Kidney epithelial cell (primary cell): Measurements from ENCODE around the gene SSBP4. TPM values are rescaled to one million over a fixed set of nuclear protein-coding genes. Genes with fewer than 3 reads are reported as not detected.

Source experiments
- DNase-seq: peaks from one replicate; pipeline ENCODE4 v3.0.0-alpha.2; 2010; ENCODE audit warnings: low read depth
- H3K27me3 ChIP-seq: 2 replicates; pipeline ENCODE4 v1.6.0; 2011; ENCODE audit warnings: low read length; ENCODE audit not compliant: control insufficient read depth, insufficient read depth
- H3K36me3 ChIP-seq: 2 replicates; pipeline ENCODE4 v1.5.1; 2011; ENCODE audit warnings: low read length; ENCODE audit not compliant: control insufficient read depth, insufficient read depth
- H3K4me3 ChIP-seq: 2 replicates; pipeline ENCODE4 v1.5.1; 2011; ENCODE audit warnings: low read depth, mild to moderate bottlenecking, control low read depth, low read length
- total RNA-seq: library from RNA; depleted of rRNA; stranded (reverse); fragments of >200 nt; gene quantifications from 2 replicates; pipeline ENCODE4 v1.2.3, GENCODE V29; 2015
- TF ChIP-seq, protein P1 (sequence below): IDR thresholded peaks from 2 replicates; pipeline ENCODE4 v1.5.1; 2011; ENCODE audit warnings: mild to moderate bottlenecking, moderate library complexity, low read length, control low read depth, inconsistent platforms; ENCODE audit not compliant: insufficient read depth, poor library complexity, severe bottlenecking

Gene SSBP4
- total RNA-seq, 1 donor from 2014 or later = 92.6 TPM

DNA sequence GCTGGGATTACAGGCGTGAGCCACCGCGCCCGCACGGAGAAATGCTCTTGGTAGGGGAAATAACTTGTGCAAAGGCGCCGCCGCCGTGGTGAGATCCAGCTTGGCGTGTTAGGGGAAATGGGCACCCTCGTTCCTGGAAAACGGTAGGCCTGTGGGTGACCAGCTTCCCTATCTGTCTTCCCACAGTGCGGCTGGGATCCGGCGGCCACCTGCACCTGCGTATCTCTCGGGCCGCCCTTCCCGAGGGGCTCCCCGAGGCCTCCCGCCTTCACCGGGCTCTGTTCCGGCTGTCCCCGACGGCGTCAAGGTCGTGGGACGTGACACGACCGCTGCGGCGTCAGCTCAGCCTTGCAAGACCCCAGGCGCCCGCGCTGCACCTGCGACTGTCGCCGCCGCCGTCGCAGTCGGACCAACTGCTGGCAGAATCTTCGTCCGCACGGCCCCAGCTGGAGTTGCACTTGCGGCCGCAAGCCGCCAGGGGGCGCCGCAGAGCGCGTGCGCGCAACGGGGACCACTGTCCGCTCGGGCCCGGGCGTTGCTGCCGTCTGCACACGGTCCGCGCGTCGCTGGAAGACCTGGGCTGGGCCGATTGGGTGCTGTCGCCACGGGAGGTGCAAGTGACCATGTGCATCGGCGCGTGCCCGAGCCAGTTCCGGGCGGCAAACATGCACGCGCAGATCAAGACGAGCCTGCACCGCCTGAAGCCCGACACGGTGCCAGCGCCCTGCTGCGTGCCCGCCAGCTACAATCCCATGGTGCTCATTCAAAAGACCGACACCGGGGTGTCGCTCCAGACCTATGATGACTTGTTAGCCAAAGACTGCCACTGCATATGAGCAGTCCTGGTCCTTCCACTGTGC, 30.9 kb upstream of the SSBP4 start:
- TF ChIP-seq, protein P1, sequence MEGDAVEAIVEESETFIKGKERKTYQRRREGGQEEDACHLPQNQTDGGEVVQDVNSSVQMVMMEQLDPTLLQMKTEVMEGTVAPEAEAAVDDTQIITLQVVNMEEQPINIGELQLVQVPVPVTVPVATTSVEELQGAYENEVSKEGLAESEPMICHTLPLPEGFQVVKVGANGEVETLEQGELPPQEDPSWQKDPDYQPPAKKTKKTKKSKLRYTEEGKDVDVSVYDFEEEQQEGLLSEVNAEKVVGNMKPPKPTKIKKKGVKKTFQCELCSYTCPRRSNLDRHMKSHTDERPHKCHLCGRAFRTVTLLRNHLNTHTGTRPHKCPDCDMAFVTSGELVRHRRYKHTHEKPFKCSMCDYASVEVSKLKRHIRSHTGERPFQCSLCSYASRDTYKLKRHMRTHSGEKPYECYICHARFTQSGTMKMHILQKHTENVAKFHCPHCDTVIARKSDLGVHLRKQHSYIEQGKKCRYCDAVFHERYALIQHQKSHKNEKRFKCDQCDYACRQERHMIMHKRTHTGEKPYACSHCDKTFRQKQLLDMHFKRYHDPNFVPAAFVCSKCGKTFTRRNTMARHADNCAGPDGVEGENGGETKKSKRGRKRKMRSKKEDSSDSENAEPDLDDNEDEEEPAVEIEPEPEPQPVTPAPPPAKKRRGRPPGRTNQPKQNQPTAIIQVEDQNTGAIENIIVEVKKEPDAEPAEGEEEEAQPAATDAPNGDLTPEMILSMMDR = peak; percentile 64
- peak overlapping the region; percentile 77 for H3K4me3 ChIP-seq
- peaks cover 4% of the 10 kb centered on the region for H3K36me3 ChIP-seq
- DNase-seq = no peak
- H3K27me3 ChIP-seq = no peaks in the 10 kb centered on the region

GRCh38 chr19:18388960-18389725, 30.1 kb upstream of the SSBP4 start:
- peaks cover 4% of the 10 kb centered on the region for H3K36me3 ChIP-seq
- H3K4me3 ChIP-seq = peak overlapping the region; percentile 77
- TF ChIP-seq, protein P1 = no peak
- H3K27me3 ChIP-seq = no peaks in the 10 kb centered on the region
- DNase-seq = no peak

GRCh38 chr19:18389726-18390064, 29.5 kb upstream of the SSBP4 start:
- H3K36me3 ChIP-seq = peaks cover 4% of the 10 kb centered on the region
- TF ChIP-seq, protein P1 = no peak
- DNase-seq = no peak
- no peak overlapping the region for H3K4me3 ChIP-seq
- no peaks in the 10 kb centered on the region for H3K27me3 ChIP-seq

DNA sequence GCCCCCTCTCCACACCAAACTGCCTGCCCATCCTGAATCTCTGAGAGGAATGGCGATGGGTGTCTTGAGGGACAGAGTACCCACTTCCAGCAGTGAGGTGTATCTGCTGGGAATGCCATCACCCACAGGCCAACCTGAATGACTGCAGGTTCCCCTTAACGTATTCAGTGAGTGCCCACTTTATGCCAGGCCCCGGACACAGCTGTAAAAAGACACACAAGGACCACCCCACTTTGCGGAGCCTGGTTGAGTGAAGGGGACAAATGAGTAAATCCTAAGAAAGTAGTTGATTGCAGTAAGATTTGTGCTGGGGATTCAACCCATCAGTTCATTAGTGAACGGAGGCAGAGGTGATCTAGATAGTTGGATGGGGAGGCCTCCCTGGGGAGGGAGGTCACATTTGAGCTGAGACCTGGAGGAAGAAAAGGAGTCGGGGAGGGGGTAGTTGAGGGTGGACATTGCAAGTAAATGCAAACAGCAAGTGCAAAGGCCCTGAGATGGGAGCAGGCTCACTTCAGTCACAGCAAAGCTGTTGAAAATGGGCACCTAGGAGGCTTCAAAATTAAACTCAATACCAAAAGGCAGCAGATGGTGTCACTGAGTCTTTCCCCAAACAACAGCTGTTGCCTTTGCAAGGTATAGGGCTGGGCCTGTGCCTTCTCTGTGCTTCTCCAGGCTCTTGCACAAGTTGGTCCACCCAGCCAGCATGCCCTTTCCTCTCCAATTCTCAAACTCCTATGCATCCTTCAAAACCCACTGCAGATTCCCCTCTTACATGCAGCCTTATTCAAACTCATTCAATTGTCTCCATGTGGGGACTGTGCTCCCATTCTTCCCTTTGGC, 28.9 kb upstream of the SSBP4 start:
- TF ChIP-seq, protein P1 = no peak
- Histone ChIP-seq H3K27me3 (no peaks in the 10 kb centered on the region), H3K36me3 (peaks cover 4% of the 10 kb centered on the region), H3K4me3 (no peak overlapping the region)
- no peak for DNase-seq

- DNase-seq = no peak
- Histone ChIP-seq H3K27me3 (peaks cover 1% of the 10 kb centered on the region), H3K4me3 (no peak overlapping the region), H3K36me3 (peaks cover 4% of the 10 kb centered on the region)
- TF ChIP-seq, protein P1 = no peak
Measured at GRCh38 chr19:18391509-18392075, 27.6 kb upstream of the SSBP4 start.
